Parietal lobe (tissue), 2 donors: Measurements from ENCODE around the gene VPS25. TPM values are rescaled to one million over a fixed set of nuclear protein-coding genes. Genes with fewer than 3 reads are reported as not detected.

Experiments used
- small RNA-seq: library from RNA; depleted of rRNA; stranded (forward); fragments of <200 nt; gene quantifications from one replicate; pipeline ENCODE3, GENCODE V24; 2014; ENCODE audit warnings: low replicate concordance
- total RNA-seq: library from RNA; depleted of rRNA; stranded (reverse); fragments of >200 nt; gene quantifications from one replicate; pipeline ENCODE4 v1.2.3, GENCODE V29; 2014

Gene VPS25
- total RNA-seq, result 24.4 TPM

DNA sequence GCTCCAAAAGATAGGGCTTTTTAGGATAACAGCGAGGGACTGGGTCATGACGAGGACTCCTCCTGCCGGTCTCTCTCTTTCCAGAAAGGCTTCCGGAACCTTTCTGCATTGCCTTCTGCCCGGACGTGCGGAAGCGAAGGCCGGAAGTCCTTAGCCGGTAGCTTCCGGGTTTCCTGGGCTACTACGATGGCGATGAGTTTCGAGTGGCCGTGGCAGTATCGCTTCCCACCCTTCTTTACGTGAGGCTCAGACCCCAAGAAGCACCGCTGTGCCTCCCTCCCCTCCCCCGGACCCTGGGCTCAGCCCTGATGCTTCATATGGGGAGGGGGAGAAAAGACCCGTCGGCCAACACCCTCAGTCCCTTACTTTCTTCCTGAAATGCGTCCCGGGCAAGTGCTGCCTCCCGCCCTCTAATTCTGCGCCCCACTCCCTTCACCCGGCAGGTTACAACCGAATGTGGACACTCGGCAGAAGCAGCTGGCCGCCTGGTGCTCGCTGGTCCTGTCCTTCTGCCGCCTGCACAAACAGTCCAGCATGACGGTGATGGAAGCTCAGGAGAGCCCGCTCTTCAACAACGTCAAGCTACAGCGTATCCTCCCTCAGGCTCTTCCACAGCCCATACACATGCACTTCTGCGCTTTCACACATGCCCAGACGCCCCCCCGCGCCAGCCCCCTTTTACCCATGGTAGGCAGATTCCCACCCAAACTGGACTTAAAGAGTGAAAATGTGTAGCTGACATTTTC, at the start of gene VPS25:
Gene VPS25 (plus strand): TSS at position 160 of the 746 bp plus-strand sequence. CDS start 27 bp downstream, at position 187.

DNA sequence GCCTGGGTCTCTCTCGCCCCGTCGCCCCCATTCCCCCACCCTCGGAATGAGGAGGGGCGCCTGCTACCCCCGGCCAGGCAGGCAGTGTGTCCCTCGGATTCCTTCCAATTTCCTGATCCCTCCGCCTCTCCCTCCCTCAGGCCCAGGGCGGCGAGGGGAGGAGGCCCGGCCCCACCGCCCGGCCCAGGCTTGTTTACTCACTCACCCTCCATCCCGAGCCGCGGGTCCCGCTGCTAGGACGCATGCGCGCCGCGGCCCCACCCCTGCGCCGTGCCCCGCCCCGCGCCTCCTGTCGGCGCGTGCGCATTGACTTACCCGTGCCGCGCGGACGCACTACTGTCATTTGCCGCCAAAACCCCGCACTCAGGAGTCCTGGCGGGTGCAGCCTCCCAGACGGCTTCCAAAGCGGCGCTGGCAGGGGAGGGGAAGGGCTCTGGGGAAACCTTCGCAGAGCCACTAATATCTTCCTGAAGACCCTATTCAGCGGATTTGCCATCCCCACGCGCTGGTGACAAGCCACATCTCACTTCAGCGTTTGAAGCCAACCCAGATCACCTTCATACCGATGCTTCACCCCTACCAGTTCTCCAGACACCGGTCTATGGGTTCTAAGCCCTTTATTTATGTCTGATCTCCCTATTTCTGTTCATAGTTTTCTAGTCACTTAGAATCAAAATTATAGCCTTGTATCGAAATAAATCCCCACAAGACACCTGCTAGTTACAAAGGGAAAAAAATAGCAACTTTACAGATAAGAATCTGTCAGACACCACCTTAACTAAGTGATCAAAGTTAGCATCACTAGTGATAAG, 28.2 kb upstream of the VPS25 start, which contains the start of gene EZH1:
Gene EZH1 (minus strand): TSS at position 235 of the 812 bp plus-strand sequence. CDS start 16,099 bp downstream, outside the sequence.

DNA sequence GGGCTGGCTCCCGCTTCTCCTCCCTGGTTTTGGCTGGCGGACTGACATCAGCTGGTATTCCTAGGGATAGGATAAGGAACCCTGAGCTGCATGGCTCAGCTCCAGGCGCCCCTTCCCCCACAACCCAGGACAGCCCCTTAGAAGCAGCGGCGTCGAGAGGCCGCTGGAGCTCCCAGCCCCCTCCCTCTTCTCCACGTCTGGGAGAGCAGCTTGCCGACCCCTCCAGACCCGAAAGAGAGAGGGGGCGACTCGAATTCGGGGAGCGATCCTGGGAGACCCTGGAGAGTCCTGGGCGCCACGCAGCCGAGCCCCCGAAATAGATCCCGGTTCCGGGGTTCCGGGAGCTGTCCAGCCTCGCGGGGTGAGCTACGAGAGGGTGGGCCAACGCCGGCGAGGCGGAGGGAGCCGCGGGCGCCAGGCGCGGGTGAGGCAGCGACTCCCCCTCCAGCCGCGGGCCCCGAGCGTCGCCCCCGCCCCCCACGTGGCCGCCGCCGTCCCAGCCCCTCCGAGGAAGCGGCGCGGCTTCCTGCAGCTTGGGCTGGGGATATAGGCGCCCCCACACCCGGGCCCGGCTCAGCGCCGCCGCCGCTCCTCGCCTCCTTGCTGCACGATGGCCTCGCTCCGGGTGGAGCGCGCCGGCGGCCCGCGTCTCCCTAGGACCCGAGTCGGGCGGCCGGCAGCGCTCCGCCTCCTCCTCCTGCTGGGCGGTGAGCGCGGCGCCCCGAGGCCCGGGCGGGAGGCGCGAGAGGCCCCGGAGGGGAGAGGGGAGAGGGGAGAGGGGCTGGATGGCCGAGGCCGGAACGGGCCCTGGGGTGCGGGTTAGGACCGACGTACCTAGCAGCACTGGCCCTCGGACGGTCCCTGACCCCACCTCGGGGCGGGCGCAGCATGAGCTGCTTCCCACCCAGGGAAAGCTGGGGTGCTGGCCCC, 12.3 kb upstream of the VPS25 start, which contains the start of gene RAMP2:
Gene RAMP2 (plus strand): TSS at position 576 of the 930 bp plus-strand sequence. CDS start 35 bp downstream, at position 611.

DNA sequence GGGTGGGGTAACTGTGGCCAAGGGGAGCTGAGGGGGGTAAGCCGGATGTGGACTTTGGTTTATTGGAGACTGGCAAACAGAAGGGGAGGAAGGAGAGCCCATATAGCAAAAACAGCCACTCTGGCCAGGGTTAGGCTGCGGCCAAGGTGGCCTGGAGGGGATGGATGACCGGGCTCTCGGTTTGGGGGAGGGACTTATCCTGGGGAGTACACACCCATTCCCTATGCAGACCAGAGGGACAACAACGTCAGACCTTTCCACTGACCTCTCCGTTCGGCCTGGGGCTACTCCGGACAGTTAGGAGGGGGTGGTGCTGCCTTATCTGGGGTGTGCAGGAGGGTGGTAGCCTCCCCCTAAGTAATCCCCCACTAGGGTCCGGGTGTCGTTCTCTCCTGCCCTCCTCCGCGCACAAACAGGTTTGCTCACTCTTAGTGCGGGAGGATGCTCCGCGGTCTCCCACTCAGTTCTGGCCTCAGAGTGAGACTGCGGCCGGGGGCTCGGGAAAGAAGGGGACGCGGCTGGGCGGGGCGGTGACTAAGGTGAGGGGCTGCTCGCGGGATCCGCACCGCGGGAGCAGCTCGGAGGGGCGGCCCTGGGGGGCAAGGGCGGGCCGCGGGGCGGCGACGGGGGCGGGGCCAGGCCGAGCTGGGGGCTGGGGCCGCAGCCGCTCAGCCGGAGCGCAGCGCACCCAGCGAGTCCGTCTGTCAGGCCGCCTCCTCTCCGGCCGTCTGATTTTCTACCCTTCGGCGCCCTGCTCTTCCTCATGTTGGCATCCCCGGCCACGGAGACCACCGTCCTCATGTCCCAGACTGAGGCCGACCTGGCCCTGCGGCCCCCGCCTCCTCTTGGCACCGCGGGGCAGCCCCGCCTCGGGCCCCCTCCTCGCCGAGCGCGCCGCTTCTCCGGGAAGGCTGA, 6.9 kb downstream of the VPS25 start, which contains the start of gene WNK4:
Gene WNK4 (plus strand): TSS at position 675 of the 915 bp plus-strand sequence. CDS start 89 bp downstream, at position 764.

DNA sequence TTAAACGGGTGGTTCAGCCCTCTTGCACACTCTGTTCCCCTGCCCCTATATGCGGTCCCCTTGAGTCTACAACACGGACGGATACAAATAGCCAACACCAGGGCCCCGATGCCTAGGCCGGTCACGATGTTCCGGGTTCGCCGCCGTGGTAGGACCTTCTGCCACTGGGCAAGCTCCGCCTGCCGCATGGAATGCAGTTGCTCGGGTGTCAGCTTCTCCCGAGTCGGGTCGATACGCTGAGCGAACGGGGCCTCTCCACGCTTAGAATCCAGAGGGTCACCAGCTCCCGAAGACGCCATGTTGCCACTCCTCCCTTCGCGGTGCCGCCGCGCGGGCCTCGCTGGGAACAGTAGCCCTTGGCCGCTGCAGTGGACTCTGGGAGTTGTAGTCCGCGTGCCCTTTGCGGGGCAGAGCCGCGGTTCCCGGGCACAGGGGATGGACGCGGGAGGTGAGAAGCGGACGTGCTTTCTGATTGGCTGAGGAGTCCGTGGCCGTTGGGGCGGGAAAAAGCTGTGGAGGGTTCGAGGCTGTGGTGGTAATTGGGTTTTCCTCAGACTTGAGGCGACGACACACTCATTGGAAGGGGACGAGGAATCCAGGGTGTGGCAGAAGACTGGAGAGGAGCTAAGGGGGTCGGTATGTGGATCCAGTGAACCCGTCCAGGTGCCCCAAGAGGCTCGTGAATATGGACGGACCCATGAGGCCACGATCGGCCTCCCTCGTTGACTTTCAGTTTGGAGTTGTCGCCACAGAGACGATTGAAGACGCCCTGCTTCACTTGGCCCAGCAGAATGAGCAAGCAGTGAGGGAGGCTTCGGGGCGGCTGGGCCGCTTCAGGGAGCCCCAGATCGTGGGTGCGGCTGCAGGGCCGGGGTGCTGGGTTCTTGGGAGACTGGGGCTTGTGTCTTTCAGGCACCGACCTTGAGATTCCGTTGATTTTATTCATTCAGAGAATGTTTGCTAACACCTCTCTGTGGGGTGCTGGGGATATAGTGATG, 25.4 kb downstream of the VPS25 start, which contains the start of the genes CNTD1 and COA3:
Gene CNTD1 (plus strand): TSS at position 479 of the 998 bp plus-strand sequence. CDS start 207 bp downstream, at position 686.
Gene COA3 (minus strand): TSS at position 322 of the 998 bp plus-strand sequence. CDS start 23 bp downstream, at position 299.

Small RNAs within 50 kb of the gene (small RNA-seq; reads per million reads assigned to genes)
- gene HMGN2P15 (not detected), gene MIR6781 (not detected)

Other genes with a start within 250 kb of the VPS25 start
- 14.7 TPM for gene NAGLU, start 237.2 kb upstream of the VPS25 start, total RNA-seq
- gene HSD17B1, start 220.5 kb upstream of the VPS25 start, total RNA-seq, result 1.6 TPM
- 5.9 TPM for gene COASY, start 211.3 kb upstream of the VPS25 start, total RNA-seq
- 35.7 TPM for gene MLX, start 206.3 kb upstream of the VPS25 start, total RNA-seq
- 6.9 TPM for gene PSMC3IP, start 195.7 kb upstream of the VPS25 start, total RNA-seq
- 49.8 TPM for gene RETREG3, start 164.1 kb upstream of the VPS25 start, total RNA-seq
- gene TUBG1, start 163.8 kb upstream of the VPS25 start, total RNA-seq, result 18.2 TPM
- gene TUBG2, start 114.2 kb upstream of the VPS25 start, total RNA-seq, result 26.3 TPM
- 4.4 TPM for gene PLEKHH3, start 96.5 kb upstream of the VPS25 start, total RNA-seq
- gene CCR10, start 91.6 kb upstream of the VPS25 start, total RNA-seq, result 0.94 TPM
- gene CNTNAP1, start 90.9 kb upstream of the VPS25 start, total RNA-seq, result 12.5 TPM
- 68.9 TPM for gene EZH1, start 28.4 kb upstream of the VPS25 start, total RNA-seq
- 9.1 TPM for gene RAMP2, start 12.2 kb upstream of the VPS25 start, total RNA-seq
- not detected for gene WNK4, start 7.2 kb downstream of the VPS25 start, total RNA-seq
- 65.7 TPM for gene COA3, start 25.3 kb downstream of the VPS25 start, total RNA-seq
- 0.31 TPM for gene CNTD1, start 25.4 kb downstream of the VPS25 start, total RNA-seq
- gene BECN1, start 50.8 kb downstream of the VPS25 start, total RNA-seq, result 61.3 TPM
- 41.0 TPM for gene PSME3, start 59.9 kb downstream of the VPS25 start, total RNA-seq
- 2.5 TPM for gene AOC2, start 71.1 kb downstream of the VPS25 start, total RNA-seq
- gene AOC3, start 77.8 kb downstream of the VPS25 start, total RNA-seq, result 0.31 TPM
- not detected for gene G6PC1, start 127.3 kb downstream of the VPS25 start, total RNA-seq
- 34.1 TPM for gene AARSD1, start 191.0 kb downstream of the VPS25 start, total RNA-seq
- 2.5 TPM for gene PTGES3L, start 206.6 kb downstream of the VPS25 start, total RNA-seq
- gene RUNDC1, start 207.1 kb downstream of the VPS25 start, total RNA-seq, result 16.9 TPM
- gene RPL27, start 225.0 kb downstream of the VPS25 start, total RNA-seq, result 1,347 TPM
- gene IFI35, start 233.3 kb downstream of the VPS25 start, total RNA-seq, result 2.5 TPM
- gene VAT1, start 248.9 kb downstream of the VPS25 start, total RNA-seq, result 77.3 TPM